ENCODE measurements around the gene DAG1. TPM values are rescaled to one million over a fixed set of nuclear protein-coding genes. Genes with fewer than 3 reads are reported as not detected.

The DAG1 gene
- total RNA-seq, 1 experiment from 2014 or later = 99.9 TPM

DNA sequence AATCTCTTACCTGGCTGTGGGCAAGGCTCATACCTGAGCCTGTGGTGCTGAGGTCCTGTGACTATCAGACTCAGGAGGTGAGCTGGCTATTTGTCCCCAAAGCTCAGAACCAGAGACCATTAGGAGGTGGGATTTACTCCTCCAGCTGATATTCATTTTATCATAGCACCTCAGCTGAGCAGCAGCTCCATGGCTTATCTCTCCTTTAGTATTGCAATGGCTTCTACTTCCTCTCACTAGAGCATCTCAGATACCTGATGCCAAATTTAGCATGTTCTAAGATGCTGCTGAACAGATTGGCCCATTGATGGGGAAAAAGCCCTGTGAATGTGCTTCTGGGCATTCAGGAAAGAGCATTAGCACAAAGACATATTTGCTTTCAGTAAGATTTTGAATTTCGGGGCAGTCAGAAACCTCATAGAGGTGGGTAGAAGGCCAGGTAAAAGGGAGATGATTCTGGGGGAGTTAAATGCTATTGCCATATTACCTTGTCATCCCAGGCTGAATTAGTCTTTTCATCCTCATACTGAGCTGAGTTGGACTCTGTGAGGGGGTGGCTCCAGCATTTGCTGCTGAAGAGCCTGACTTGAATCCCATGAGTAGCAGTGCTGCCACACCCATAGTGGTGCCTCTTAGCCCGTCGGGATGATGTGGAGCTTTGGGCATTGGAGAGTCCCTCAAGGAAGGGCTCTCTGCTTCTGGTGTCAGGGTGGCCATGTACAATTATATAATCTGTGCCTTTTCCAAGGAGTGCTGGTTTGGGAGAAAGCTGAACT, 86.6 kb downstream of the DAG1 start:
- H3K9me2 ChIP-seq (ENCODE audit: insufficient read depth) = no peaks in the 10 kb centered on the region
- no peak overlapping the region for H2AFZ ChIP-seq (ENCODE audit: low read depth, low read length, poor library complexity, severe bottlenecking)
- H3K27ac ChIP-seq (ENCODE audit: low read depth, low read length) = no peak overlapping the region
- POLR2A ChIA-PET = no interaction called here
- CTCF ChIA-PET = no interaction called here
- H3K79me2 ChIP-seq (ENCODE audit: insufficient read depth, low read length) = no peaks in the 10 kb centered on the region
- no TSS peak for BruUV-seq (replicated peaks)
- ATAC-seq (no peak), DNase-seq (ENCODE audit: low read depth, low spot score) (no peak)
- H3K9ac ChIP-seq (ENCODE audit: low read length) = no peak overlapping the region
- H3K4me3 ChIP-seq (replicated peaks in 1 of 2; ENCODE audit: low read depth in 1 of 2, low read length in 2 of 2) = no peak overlapping the region
- no peaks in the 10 kb centered on the region for H4K20me1 ChIP-seq (ENCODE audit: insufficient read depth)
- TF ChIP-seq FOSL1 (IDR thresholded peaks at IDR 0.05; ENCODE audit: low read depth) (no peak), ZFX (IDR thresholded peaks at IDR 0.05) (no peak), RAD21 (IDR thresholded peaks at IDR 0.05; ENCODE audit: low read depth) (no peak), TCF7L2 (IDR thresholded peaks at IDR 0.05; ENCODE audit: borderline replicate concordance, extremely low read depth, insufficient read depth, insufficient read length) (no peak), EZH2phosphoT487 (IDR thresholded peaks at IDR 0.05; ENCODE audit: borderline replicate concordance) (no peak), ZNF274 (IDR thresholded peaks at IDR 0.05; ENCODE audit: low read depth, low read length) (no peak), EGR1 (IDR thresholded peaks at IDR 0.05; ENCODE audit: low read depth) (no peak), POLR2AphosphoS5 (IDR thresholded peaks at IDR 0.05; ENCODE audit: low read depth, low read length) (no peak), CBX3 (IDR thresholded peaks at IDR 0.05; ENCODE audit: low read depth) (no peak), CEBPB (IDR thresholded peaks at IDR 0.05; ENCODE audit: low read depth) (no peak), SRF (IDR thresholded peaks at IDR 0.05; ENCODE audit: low read depth) (no peak), JUND (IDR thresholded peaks at IDR 0.05) (no peak), YY1 (IDR thresholded peaks at IDR 0.05; ENCODE audit: extremely low read depth, insufficient replicate concordance, low read depth, low read length) (no peak), EZH2 (IDR thresholded peaks at IDR 0.05) (no peak)
- TF ChIP-seq, protein P1, sequence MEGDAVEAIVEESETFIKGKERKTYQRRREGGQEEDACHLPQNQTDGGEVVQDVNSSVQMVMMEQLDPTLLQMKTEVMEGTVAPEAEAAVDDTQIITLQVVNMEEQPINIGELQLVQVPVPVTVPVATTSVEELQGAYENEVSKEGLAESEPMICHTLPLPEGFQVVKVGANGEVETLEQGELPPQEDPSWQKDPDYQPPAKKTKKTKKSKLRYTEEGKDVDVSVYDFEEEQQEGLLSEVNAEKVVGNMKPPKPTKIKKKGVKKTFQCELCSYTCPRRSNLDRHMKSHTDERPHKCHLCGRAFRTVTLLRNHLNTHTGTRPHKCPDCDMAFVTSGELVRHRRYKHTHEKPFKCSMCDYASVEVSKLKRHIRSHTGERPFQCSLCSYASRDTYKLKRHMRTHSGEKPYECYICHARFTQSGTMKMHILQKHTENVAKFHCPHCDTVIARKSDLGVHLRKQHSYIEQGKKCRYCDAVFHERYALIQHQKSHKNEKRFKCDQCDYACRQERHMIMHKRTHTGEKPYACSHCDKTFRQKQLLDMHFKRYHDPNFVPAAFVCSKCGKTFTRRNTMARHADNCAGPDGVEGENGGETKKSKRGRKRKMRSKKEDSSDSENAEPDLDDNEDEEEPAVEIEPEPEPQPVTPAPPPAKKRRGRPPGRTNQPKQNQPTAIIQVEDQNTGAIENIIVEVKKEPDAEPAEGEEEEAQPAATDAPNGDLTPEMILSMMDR (IDR thresholded peaks at IDR 0.05 in 2 of 3, conservative IDR thresholded peaks at IDR 0.05 in 1 of 3; ENCODE audit: borderline replicate concordance in 1 of 3, insufficient read depth in 1 of 3, low read depth in 2 of 3, low read length in 2 of 3) = no peak
- TF ChIP-seq, protein P2, sequence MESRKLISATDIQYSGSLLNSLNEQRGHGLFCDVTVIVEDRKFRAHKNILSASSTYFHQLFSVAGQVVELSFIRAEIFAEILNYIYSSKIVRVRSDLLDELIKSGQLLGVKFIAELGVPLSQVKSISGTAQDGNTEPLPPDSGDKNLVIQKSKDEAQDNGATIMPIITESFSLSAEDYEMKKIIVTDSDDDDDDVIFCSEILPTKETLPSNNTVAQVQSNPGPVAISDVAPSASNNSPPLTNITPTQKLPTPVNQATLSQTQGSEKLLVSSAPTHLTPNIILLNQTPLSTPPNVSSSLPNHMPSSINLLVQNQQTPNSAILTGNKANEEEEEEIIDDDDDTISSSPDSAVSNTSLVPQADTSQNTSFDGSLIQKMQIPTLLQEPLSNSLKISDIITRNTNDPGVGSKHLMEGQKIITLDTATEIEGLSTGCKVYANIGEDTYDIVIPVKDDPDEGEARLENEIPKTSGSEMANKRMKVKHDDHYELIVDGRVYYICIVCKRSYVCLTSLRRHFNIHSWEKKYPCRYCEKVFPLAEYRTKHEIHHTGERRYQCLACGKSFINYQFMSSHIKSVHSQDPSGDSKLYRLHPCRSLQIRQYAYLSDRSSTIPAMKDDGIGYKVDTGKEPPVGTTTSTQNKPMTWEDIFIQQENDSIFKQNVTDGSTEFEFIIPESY (IDR thresholded peaks at IDR 0.05; ENCODE audit: extremely low read depth, insufficient replicate concordance, low read length) = no peak
- TF ChIP-seq, protein P3, sequence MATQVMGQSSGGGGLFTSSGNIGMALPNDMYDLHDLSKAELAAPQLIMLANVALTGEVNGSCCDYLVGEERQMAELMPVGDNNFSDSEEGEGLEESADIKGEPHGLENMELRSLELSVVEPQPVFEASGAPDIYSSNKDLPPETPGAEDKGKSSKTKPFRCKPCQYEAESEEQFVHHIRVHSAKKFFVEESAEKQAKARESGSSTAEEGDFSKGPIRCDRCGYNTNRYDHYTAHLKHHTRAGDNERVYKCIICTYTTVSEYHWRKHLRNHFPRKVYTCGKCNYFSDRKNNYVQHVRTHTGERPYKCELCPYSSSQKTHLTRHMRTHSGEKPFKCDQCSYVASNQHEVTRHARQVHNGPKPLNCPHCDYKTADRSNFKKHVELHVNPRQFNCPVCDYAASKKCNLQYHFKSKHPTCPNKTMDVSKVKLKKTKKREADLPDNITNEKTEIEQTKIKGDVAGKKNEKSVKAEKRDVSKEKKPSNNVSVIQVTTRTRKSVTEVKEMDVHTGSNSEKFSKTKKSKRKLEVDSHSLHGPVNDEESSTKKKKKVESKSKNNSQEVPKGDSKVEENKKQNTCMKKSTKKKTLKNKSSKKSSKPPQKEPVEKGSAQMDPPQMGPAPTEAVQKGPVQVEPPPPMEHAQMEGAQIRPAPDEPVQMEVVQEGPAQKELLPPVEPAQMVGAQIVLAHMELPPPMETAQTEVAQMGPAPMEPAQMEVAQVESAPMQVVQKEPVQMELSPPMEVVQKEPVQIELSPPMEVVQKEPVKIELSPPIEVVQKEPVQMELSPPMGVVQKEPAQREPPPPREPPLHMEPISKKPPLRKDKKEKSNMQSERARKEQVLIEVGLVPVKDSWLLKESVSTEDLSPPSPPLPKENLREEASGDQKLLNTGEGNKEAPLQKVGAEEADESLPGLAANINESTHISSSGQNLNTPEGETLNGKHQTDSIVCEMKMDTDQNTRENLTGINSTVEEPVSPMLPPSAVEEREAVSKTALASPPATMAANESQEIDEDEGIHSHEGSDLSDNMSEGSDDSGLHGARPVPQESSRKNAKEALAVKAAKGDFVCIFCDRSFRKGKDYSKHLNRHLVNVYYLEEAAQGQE (IDR thresholded peaks at IDR 0.05; ENCODE audit: low read depth) = no peak
- TF ChIP-seq, protein P4, sequence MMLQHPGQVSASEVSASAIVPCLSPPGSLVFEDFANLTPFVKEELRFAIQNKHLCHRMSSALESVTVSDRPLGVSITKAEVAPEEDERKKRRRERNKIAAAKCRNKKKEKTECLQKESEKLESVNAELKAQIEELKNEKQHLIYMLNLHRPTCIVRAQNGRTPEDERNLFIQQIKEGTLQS (IDR thresholded peaks at IDR 0.05) = no peak
- TF ChIP-seq, protein P5, sequence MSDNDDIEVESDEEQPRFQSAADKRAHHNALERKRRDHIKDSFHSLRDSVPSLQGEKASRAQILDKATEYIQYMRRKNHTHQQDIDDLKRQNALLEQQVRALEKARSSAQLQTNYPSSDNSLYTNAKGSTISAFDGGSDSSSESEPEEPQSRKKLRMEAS (IDR thresholded peaks at IDR 0.05) = no peak
- RAD21 ChIA-PET (ENCODE audit: low non-redundant PET in 1 of 2, low total read pairs in 2 of 2, uncharacterized antibody in 2 of 2, unreplicated experiment in 2 of 2) = no interaction called here
- H3K27me3 ChIP-seq (ENCODE audit: insufficient read depth, low read length) = peaks cover 17% of the 10 kb centered on the region; the same call in 1 of the 2 replicates
- intact Hi-C loops (cut with micrococcal nuclease) = no loop called here
- H3K9me3 ChIP-seq (ENCODE audit: control insufficient read depth in 1 of 2, insufficient read depth in 1 of 2, low read depth in 1 of 2, low read length in 2 of 2) = peaks cover 0 to 8% of the 10 kb centered on the region in 2 experiments; a peak in 2 of 4 replicates
- H3K4me1 ChIP-seq (ENCODE audit: control insufficient read depth in 1 of 2, insufficient read depth in 2 of 2, low read length in 2 of 2) = peaks cover 6 to 16% of the 10 kb centered on the region in 2 experiments; a peak in 3 of 4 replicates
- H3K4me2 ChIP-seq (ENCODE audit: low read length) = no peak overlapping the region
- H3K36me3 ChIP-seq (ENCODE audit: control insufficient read depth in 1 of 2, insufficient read depth in 2 of 2, low read length in 2 of 2) = no peaks in the 10 kb centered on the region

All from HCT116 (cell line).